Neural progenitor cell (in vitro differentiated cells): ENCODE measurements around the gene FGF11.

Experiments
- CTCF ChIP-seq: fragments of 200-600 bp; sonication (generic); IDR thresholded peaks from 2 replicates; pipeline ENCODE4 v1.5.1; 2017; ENCODE audit warnings: antibody characterized with exemption, mild to moderate bottlenecking
- EZH2 ChIP-seq: fragments of 200-600 bp; sonication (generic); IDR thresholded peaks from 2 replicates; pipeline ENCODE4 v1.6.1; 2017; ENCODE audit warnings: antibody characterized with exemption, mild to moderate bottlenecking, moderate library complexity
- EZH2phosphoT487 ChIP-seq: fragments of 200-600 bp; sonication (generic); IDR thresholded peaks from 2 replicates; pipeline ENCODE4 v1.6.1; 2017; ENCODE audit warnings: antibody characterized with exemption

GRCh38 chr17:7408863-7409262, 30.4 kb upstream of the FGF11 start:
- no peak for TF ChIP-seq EZH2phosphoT487
- no peak for TF ChIP-seq EZH2
- no peak for TF ChIP-seq CTCF
